HL-60 (cell line): ENCODE measurements around the gene DCAF7.

Experiments used
- DNase-seq, 2 experiments: peaks; one replicate each; pipeline ENCODE4 v3.0.0-alpha.2; 2010 to 2020; ENCODE audit warnings: low read depth in 1 of 2, low spot score in 1 of 2
- H3K27ac ChIP-seq: fragments of 250-450 bp; sonication (Bioruptor Pico); replicated peaks from 2 replicates; pipeline ENCODE4 v1.5.1; 2020; ENCODE audit warnings: mild to moderate bottlenecking, moderate library complexity
- H3K27me3 ChIP-seq: fragments of 250-450 bp; sonication (Bioruptor Pico); 2 replicates; pipeline ENCODE4 v1.5.1; 2021; ENCODE audit warnings: mild to moderate bottlenecking, moderate library complexity; ENCODE audit not compliant: insufficient read depth, poor library complexity, severe bottlenecking
- H3K4me3 ChIP-seq: replicated peaks from 2 replicates; pipeline ENCODE4 v1.5.1; 2011; ENCODE audit warnings: mild to moderate bottlenecking, control low read depth, low read length; ENCODE audit not compliant: insufficient read depth
- GABPA ChIP-seq: IDR thresholded peaks from 2 replicates; pipeline ENCODE4 v1.6.1; 2012; ENCODE audit warnings: low read depth
- POLR2AphosphoS5 ChIP-seq: IDR thresholded peaks from 2 replicates; pipeline ENCODE4 v1.6.1; 2012; ENCODE audit warnings: low read depth
- SPI1 ChIP-seq: IDR thresholded peaks from 2 replicates; pipeline ENCODE4 v1.6.1; 2012; ENCODE audit warnings: low read depth, mild to moderate bottlenecking, borderline replicate concordance
- TF ChIP-seq, protein P1 (sequence below): IDR thresholded peaks from one replicate; pipeline ENCODE4 v1.5.1; 2011; ENCODE audit warnings: low read length, control low read depth, inconsistent platforms; ENCODE audit not compliant: insufficient read depth
- TF ChIP-seq, protein P2 (sequence below): IDR thresholded peaks from 2 replicates; pipeline ENCODE4 v1.6.1; 2012; ENCODE audit warnings: low read depth; ENCODE audit not compliant: insufficient replicate concordance

DCAF7 gene

GRCh38 chr17:63621684-63622573, 71.7 kb downstream of the DCAF7 start, which contains the start of gene MAP3K3:
TSS of gene MAP3K3 (plus strand) at chr17:63622417. CDS start at chr17:63622760, 343 bp downstream.
- H3K4me3 ChIP-seq, result peak within 1 kb of the TSS; percentile 84
- DNase-seq, result peak; percentile 100
- TF ChIP-seq, protein P1, sequence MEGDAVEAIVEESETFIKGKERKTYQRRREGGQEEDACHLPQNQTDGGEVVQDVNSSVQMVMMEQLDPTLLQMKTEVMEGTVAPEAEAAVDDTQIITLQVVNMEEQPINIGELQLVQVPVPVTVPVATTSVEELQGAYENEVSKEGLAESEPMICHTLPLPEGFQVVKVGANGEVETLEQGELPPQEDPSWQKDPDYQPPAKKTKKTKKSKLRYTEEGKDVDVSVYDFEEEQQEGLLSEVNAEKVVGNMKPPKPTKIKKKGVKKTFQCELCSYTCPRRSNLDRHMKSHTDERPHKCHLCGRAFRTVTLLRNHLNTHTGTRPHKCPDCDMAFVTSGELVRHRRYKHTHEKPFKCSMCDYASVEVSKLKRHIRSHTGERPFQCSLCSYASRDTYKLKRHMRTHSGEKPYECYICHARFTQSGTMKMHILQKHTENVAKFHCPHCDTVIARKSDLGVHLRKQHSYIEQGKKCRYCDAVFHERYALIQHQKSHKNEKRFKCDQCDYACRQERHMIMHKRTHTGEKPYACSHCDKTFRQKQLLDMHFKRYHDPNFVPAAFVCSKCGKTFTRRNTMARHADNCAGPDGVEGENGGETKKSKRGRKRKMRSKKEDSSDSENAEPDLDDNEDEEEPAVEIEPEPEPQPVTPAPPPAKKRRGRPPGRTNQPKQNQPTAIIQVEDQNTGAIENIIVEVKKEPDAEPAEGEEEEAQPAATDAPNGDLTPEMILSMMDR, result no peak
- TF ChIP-seq, protein P2, sequence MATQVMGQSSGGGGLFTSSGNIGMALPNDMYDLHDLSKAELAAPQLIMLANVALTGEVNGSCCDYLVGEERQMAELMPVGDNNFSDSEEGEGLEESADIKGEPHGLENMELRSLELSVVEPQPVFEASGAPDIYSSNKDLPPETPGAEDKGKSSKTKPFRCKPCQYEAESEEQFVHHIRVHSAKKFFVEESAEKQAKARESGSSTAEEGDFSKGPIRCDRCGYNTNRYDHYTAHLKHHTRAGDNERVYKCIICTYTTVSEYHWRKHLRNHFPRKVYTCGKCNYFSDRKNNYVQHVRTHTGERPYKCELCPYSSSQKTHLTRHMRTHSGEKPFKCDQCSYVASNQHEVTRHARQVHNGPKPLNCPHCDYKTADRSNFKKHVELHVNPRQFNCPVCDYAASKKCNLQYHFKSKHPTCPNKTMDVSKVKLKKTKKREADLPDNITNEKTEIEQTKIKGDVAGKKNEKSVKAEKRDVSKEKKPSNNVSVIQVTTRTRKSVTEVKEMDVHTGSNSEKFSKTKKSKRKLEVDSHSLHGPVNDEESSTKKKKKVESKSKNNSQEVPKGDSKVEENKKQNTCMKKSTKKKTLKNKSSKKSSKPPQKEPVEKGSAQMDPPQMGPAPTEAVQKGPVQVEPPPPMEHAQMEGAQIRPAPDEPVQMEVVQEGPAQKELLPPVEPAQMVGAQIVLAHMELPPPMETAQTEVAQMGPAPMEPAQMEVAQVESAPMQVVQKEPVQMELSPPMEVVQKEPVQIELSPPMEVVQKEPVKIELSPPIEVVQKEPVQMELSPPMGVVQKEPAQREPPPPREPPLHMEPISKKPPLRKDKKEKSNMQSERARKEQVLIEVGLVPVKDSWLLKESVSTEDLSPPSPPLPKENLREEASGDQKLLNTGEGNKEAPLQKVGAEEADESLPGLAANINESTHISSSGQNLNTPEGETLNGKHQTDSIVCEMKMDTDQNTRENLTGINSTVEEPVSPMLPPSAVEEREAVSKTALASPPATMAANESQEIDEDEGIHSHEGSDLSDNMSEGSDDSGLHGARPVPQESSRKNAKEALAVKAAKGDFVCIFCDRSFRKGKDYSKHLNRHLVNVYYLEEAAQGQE, result no peak
- TF ChIP-seq POLR2AphosphoS5 (peak; percentile 20; the same call in 1 of the 2 replicates), GABPA (no peak), SPI1 (no peak)
- H3K27me3 ChIP-seq, result no peaks in the 10 kb centered on the region
- peak within 1 kb of the TSS; percentile 62 for H3K27ac ChIP-seq

DNA sequence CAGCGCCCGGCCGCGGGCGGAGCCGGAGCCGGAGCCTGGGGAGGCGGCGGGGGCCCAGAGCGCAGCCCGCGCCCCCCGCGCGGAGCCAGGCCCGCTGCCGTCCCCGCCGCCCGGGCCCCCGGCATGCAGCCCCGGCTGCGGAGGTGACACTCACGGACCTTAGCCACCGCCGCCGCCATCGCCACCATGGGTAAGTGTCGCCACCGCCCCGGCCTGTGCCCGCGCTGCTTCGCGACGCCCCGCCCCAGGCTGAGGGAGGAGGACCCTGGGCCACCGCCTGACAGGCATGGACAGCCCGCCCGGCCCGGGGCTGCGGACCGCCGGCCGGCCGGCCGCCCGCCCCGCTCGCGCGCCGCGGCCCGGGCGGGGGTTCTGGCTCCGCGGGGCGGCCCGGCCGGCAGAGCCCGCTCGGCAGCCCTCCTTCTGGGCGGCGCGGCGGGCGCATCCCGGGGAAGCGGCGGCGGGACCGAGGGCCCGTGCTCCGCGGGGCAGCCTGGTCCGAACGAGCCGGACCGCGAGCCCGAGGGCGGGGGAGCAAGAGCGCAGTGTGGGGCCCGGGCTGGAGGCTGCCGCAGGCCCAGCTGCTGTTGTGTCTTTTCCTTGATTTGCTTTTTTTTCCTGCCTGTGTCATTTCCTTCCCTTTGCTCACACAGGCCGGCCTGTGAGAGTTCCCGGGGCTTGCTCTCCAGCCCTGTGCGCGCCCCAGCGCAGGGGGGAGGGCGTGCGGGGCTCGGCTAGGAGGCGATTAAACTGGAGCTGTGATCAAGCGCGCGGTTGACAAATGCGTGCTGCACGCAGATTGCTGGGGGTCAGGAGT, 72.5 kb downstream of the DCAF7 start:
- peak overlapping the region; percentile 61 for H3K27ac ChIP-seq
- peak overlapping the region; percentile 84 for H3K4me3 ChIP-seq
- TF ChIP-seq, protein P1, result no peak
- TF ChIP-seq POLR2AphosphoS5, result 0 out of 2 replicates have a peak, but pooled peaks have one; percentile 29
- no peaks in the 10 kb centered on the region for H3K27me3 ChIP-seq
- DNase-seq, result peak in 1 of 2 experiments; percentile 74

GRCh38 chr17:63623786-63624530, 73.7 kb downstream of the DCAF7 start:
- TF ChIP-seq, protein P1, result no peak
- TF ChIP-seq SPI1 (peak; percentile 41; the same call in 1 of the 2 replicates), GABPA (no peak), POLR2AphosphoS5 (no peak)
- TF ChIP-seq, protein P2, result no peak
- Histone ChIP-seq H3K27ac (peak overlapping the region; percentile 61), H3K27me3 (no peaks in the 10 kb centered on the region), H3K4me3 (peak overlapping the region; percentile 84)
- peak in 1 of 2 experiments; percentile 23 for DNase-seq
